H9 (cell line): ENCODE data around the gene FOXR2. TPM values are rescaled to one million over a fixed set of nuclear protein-coding genes. Genes with fewer than 3 reads are reported as not detected.

Experiments
- DNase-seq: peaks from one replicate; pipeline ENCODE4 v3.0.0-alpha.2; 2017
- H2AFZ ChIP-seq: one replicate; pipeline ENCODE4 v1.6.1; 2013; ENCODE audit warnings: mild to moderate bottlenecking, low read length, control low read depth, moderate library complexity
- H2AK5ac ChIP-seq: 2 replicates; pipeline ENCODE4 v1.6.1; 2013; ENCODE audit warnings: low read length, control low read depth, mixed read lengths; ENCODE audit not compliant: insufficient read length
- H2BK120ac ChIP-seq: one replicate; pipeline ENCODE4 v1.6.1; 2013; ENCODE audit warnings: low read depth, mild to moderate bottlenecking, low read length, control low read depth, inconsistent platforms; ENCODE audit not compliant: poor library complexity, severe bottlenecking
- H2BK12ac ChIP-seq: 2 replicates; pipeline ENCODE4 v1.6.1; 2013; ENCODE audit warnings: low read length, control low read depth, mixed read lengths, low read depth; ENCODE audit not compliant: insufficient read length
- H2BK15ac ChIP-seq: 2 replicates; pipeline ENCODE4 v1.6.1; 2013; ENCODE audit warnings: low read depth, low read length, control low read depth
- H2BK20ac ChIP-seq: one replicate; pipeline ENCODE4 v1.6.1; 2013; ENCODE audit warnings: low read depth, mild to moderate bottlenecking, low read length, control low read depth, inconsistent platforms; ENCODE audit not compliant: poor library complexity, severe bottlenecking
- H2BK5ac ChIP-seq: 2 replicates; pipeline ENCODE4 v1.6.1; 2013; ENCODE audit warnings: low read length, control low read depth, mixed read lengths; ENCODE audit not compliant: insufficient read length
- H3K14ac ChIP-seq: 2 replicates; pipeline ENCODE4 v1.6.1; 2013; ENCODE audit warnings: low read length, control low read depth; ENCODE audit not compliant: insufficient read depth
- H3K18ac ChIP-seq: 2 replicates; pipeline ENCODE4 v1.6.1; 2013; ENCODE audit warnings: low read depth, mild to moderate bottlenecking, mixed read lengths, low read length, control low read depth; ENCODE audit not compliant: insufficient read length
- H3K23ac ChIP-seq: 2 replicates; pipeline ENCODE4 v1.6.1; 2013; ENCODE audit warnings: low read length, control low read depth, mixed read lengths, low read depth; ENCODE audit not compliant: insufficient read length
- H3K23me2 ChIP-seq: 2 replicates; pipeline ENCODE4 v1.6.1; 2013; ENCODE audit warnings: low read depth, mild to moderate bottlenecking, mixed read lengths, low read length, control low read depth; ENCODE audit not compliant: insufficient read length, poor library complexity, severe bottlenecking
- H3K27ac ChIP-seq: 2 replicates; pipeline ENCODE4 v1.5.1; 2013; ENCODE audit warnings: low read length, control low read depth, mixed read lengths, low read depth; ENCODE audit not compliant: insufficient read length
- H3K27me3 ChIP-seq: 2 replicates; pipeline ENCODE4 v1.6.1; 2013; ENCODE audit warnings: low read length, control low read depth, inconsistent platforms; ENCODE audit not compliant: insufficient read depth
- H3K4ac ChIP-seq: 2 replicates; pipeline ENCODE4 v1.6.1; 2013; ENCODE audit warnings: low read depth, mild to moderate bottlenecking, control low read depth, inconsistent platforms, low read length, moderate library complexity
- H3K4me1 ChIP-seq: 2 replicates; pipeline ENCODE4 v1.6.1; 2013; ENCODE audit warnings: low read length, control low read depth, inconsistent platforms; ENCODE audit not compliant: insufficient read depth
- H3K4me2 ChIP-seq: 2 replicates; pipeline ENCODE4 v1.6.1; 2013; ENCODE audit warnings: low read length, control low read depth, mixed read lengths; ENCODE audit not compliant: insufficient read length, insufficient read depth
- H3K56ac ChIP-seq: 2 replicates; pipeline ENCODE4 v1.6.1; 2013; ENCODE audit warnings: low read depth, mild to moderate bottlenecking, mixed read lengths, low read length, control low read depth; ENCODE audit not compliant: insufficient read length
- H3K79me1 ChIP-seq: 2 replicates; pipeline ENCODE4 v1.6.1; 2013; ENCODE audit warnings: low read depth, mild to moderate bottlenecking, moderate library complexity, low read length, control low read depth, inconsistent platforms; ENCODE audit not compliant: insufficient read depth, poor library complexity, severe bottlenecking
- H3K79me2 ChIP-seq: 2 replicates; pipeline ENCODE4 v1.6.1; 2013; ENCODE audit warnings: low read length, control low read depth, inconsistent platforms; ENCODE audit not compliant: insufficient read depth
- H3K9ac ChIP-seq: 2 replicates; pipeline ENCODE4 v1.6.1; 2013; ENCODE audit warnings: low read length, control low read depth, mixed read lengths; ENCODE audit not compliant: insufficient read length; ENCODE audit errors: extremely low read depth
- H3K9me3 ChIP-seq: one replicate; pipeline ENCODE4 v1.6.1; 2013; ENCODE audit warnings: low read depth, low read length, inconsistent platforms; ENCODE audit not compliant: control insufficient read depth
- H3T11ph ChIP-seq: one replicate; pipeline ENCODE4 v1.6.1; 2013; ENCODE audit warnings: mild to moderate bottlenecking, low read length, control low read depth, inconsistent platforms
- H4K20me1 ChIP-seq: one replicate; pipeline ENCODE4 v1.6.1; 2013; ENCODE audit not compliant: control insufficient read depth, insufficient read length, insufficient read depth
- H4K5ac ChIP-seq: 2 replicates; pipeline ENCODE4 v1.6.1; 2013; ENCODE audit warnings: low read depth, mild to moderate bottlenecking, mixed read lengths, low read length, control low read depth; ENCODE audit not compliant: insufficient read length
- H4K8ac ChIP-seq: replicated peaks from 2 replicates; pipeline ENCODE4 v1.6.1; 2013; ENCODE audit warnings: low read length, control low read depth, mixed read lengths, low read depth; ENCODE audit not compliant: insufficient read length
- H4K91ac ChIP-seq: 2 replicates; pipeline ENCODE4 v1.6.1; 2013; ENCODE audit warnings: low read depth, mild to moderate bottlenecking, moderate library complexity, mixed read lengths, low read length, control low read depth; ENCODE audit not compliant: insufficient read length
- H3K27ac Mint-ChIP-seq, 3 experiments: 2 replicates in 2 of 3; 3 replicates in 1 of 3; pipeline ENCODE4 v1.8.0; 2020 to 2021; ENCODE audit warnings: mixed read lengths in 3 of 3, mild to moderate bottlenecking in 1 of 3, moderate library complexity in 1 of 3
- H3K27me3 Mint-ChIP-seq: 2 replicates; pipeline ENCODE4 v1.8.0; 2021; ENCODE audit warnings: low read depth, mild to moderate bottlenecking, moderate library complexity, mixed read lengths
- H3K36me3 Mint-ChIP-seq, 3 experiments: 2 replicates in 2 of 3; 3 replicates in 1 of 3; pipeline ENCODE4 v1.8.0; 2020 to 2021; ENCODE audit warnings: low read depth in 3 of 3, mixed read lengths in 3 of 3; ENCODE audit not compliant: insufficient read depth in 1 of 3
- H3K4me1 Mint-ChIP-seq, 2 experiments: 2 replicates each; pipeline ENCODE4 v1.8.0; 2020; ENCODE audit warnings: mixed read lengths in 2 of 2
- H3K4me3 Mint-ChIP-seq, 2 experiments: 2 replicates in 1 of 2; 3 replicates in 1 of 2; pipeline ENCODE4 v1.8.0; 2020 to 2021; ENCODE audit warnings: mild to moderate bottlenecking in 2 of 2, mixed read lengths in 2 of 2, moderate library complexity in 1 of 2
- H3K9me3 Mint-ChIP-seq, 2 experiments: 2 replicates in 1 of 2; 3 replicates in 1 of 2; pipeline ENCODE4 v1.8.0; 2020; ENCODE audit warnings: mild to moderate bottlenecking in 2 of 2, mixed read lengths in 2 of 2, moderate library complexity in 1 of 2
- WGBS: extraction: QIAGEN DNeasy Blood & Tissue Kit; methylation state at CpG from one replicate; pipeline ENCODE4 v1.1.7; 2013; ENCODE audit warnings: missing lambda C conversion rate, low lambda C conversion rate, mixed read lengths; ENCODE audit not compliant: insufficient read length; ENCODE audit errors: extremely low coverage; 5-methylcytosine and 5-hydroxymethylcytosine counted together
- total RNA-seq: library from RNA; stranded (reverse); gene quantifications from 2 replicates; pipeline ENCODE4 v1.2.1, GENCODE V29; 2021
- TF ChIP-seq, protein P1 (sequence below): fragments of 200-600 bp; sonication (generic); conservative IDR thresholded peaks from 3 replicates; pipeline ENCODE4 v1.8.0; 2021; ENCODE audit warnings: antibody characterized with exemption, mild to moderate bottlenecking

The FOXR2 gene
- total RNA-seq, 1 experiment from 2014 or later = not detected

DNA sequence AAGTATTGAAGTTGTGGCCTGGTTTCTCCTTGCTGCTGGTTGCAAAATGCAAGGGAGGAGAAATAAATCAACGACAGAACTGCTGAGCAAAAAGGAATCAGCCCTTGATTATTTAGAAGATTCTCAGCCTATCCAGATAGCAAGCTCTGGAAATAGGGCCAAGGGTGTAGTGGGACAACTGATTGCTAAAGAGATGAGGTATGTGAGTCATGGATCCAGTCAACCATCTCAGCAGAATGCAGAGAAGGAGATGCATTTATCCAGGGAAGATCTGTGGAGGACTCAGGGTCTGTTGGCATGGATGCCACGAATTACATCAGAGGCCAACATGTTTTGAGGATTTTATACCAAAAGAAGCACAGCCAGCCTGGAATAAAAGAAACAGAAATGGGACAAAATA, 36.7 kb downstream of the FOXR2 start:
- H3K9me3 ChIP-seq = peaks cover 79% of the 10 kb centered on the region
- H3K56ac ChIP-seq = no peak overlapping the region
- no peak overlapping the region for H3K23ac ChIP-seq
- TF ChIP-seq, protein P1, sequence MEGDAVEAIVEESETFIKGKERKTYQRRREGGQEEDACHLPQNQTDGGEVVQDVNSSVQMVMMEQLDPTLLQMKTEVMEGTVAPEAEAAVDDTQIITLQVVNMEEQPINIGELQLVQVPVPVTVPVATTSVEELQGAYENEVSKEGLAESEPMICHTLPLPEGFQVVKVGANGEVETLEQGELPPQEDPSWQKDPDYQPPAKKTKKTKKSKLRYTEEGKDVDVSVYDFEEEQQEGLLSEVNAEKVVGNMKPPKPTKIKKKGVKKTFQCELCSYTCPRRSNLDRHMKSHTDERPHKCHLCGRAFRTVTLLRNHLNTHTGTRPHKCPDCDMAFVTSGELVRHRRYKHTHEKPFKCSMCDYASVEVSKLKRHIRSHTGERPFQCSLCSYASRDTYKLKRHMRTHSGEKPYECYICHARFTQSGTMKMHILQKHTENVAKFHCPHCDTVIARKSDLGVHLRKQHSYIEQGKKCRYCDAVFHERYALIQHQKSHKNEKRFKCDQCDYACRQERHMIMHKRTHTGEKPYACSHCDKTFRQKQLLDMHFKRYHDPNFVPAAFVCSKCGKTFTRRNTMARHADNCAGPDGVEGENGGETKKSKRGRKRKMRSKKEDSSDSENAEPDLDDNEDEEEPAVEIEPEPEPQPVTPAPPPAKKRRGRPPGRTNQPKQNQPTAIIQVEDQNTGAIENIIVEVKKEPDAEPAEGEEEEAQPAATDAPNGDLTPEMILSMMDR = no peak
- no peaks in the 10 kb centered on the region for H3K79me1 ChIP-seq
- no peak overlapping the region for H3K4ac ChIP-seq
- H3K27me3 Mint-ChIP-seq = peaks cover 6% of the 10 kb centered on the region; the same call in 1 of the 2 replicates
- H3K36me3 Mint-ChIP-seq = peaks cover 3 to 41% (median 6%) of the 10 kb centered on the region in 3 experiments; a peak in 6 of 7 replicates
- H4K8ac ChIP-seq = no peak overlapping the region
- no peak overlapping the region for H2BK12ac ChIP-seq
- H2BK5ac ChIP-seq = no peak overlapping the region
- no peak overlapping the region for H3K4me2 ChIP-seq
- H3K27ac Mint-ChIP-seq = no peak overlapping the region
- no peak for DNase-seq
- peaks cover 84 to 90% of the 10 kb centered on the region in 2 experiments for H3K9me3 Mint-ChIP-seq
- H3K4me1 ChIP-seq = no peaks in the 10 kb centered on the region
- no peak overlapping the region for H3K18ac ChIP-seq
- H3T11ph ChIP-seq = no peak overlapping the region
- H3K79me2 ChIP-seq = no peaks in the 10 kb centered on the region
- H4K20me1 ChIP-seq = no peaks in the 10 kb centered on the region
- no peaks in the 10 kb centered on the region for H3K27me3 ChIP-seq
- no peaks in the 10 kb centered on the region for H3K4me1 Mint-ChIP-seq
- H3K23me2 ChIP-seq = no peaks in the 10 kb centered on the region
- no peak overlapping the region for H2BK20ac ChIP-seq
- no CpG with 5 or more reads among the region's 2 CpGs for WGBS
- no peak overlapping the region for H2BK120ac ChIP-seq
- H2AK5ac ChIP-seq = no peak overlapping the region
- H4K91ac ChIP-seq = no peak overlapping the region
- no peak overlapping the region for H3K27ac ChIP-seq
- H3K4me3 Mint-ChIP-seq = no peak overlapping the region
- H2BK15ac ChIP-seq = no peak overlapping the region
- no peak overlapping the region for H3K9ac ChIP-seq
- H3K14ac ChIP-seq = no peak overlapping the region
- no peak overlapping the region for H4K5ac ChIP-seq
- H2AFZ ChIP-seq = no peak overlapping the region
